Caco-2 (cell line): Measurements from ENCODE around the gene SIK2. TPM values are rescaled to one million over a fixed set of nuclear protein-coding genes. Genes with fewer than 3 reads are reported as not detected.

Experiments used
- BruUV-seq: library from RNA; stranded (reverse); fragments of 400-500 nt; replicated peaks from 2 replicates; lab custom pipeline; 2021; lab: Mats Ljungman, UMichigan
- CTCF ChIA-PET: fragments of 300-600 bp; sonication (Branson Sonifier 250); formaldehyde crosslinking; loops from one replicate; lab custom pipeline; 2022; ENCODE audit warnings: antibody characterized with exemption; lab: Charles Lee
- POLR2A ChIA-PET: fragments of 300-600 bp; sonication (Branson Sonifier 250); formaldehyde crosslinking; loops from one replicate; lab custom pipeline; 2022; ENCODE audit warnings: antibody characterized with exemption; lab: Charles Lee
- DNase-seq, 2 experiments: peaks; one replicate each; pipeline versions ENCODE4 v3.0.0 to v3.0.0-alpha.2; 2020 to 2022
- H3K27me3 ChIP-seq: replicated peaks from 2 replicates; pipeline ENCODE4 v1.6.0; 2011; ENCODE audit warnings: low read length; ENCODE audit not compliant: control insufficient read depth, insufficient read depth
- H3K36me3 ChIP-seq: 2 replicates; pipeline ENCODE4 v1.5.1; 2011; ENCODE audit warnings: low read length; ENCODE audit not compliant: control insufficient read depth, insufficient read depth
- H3K4me1 ChIP-seq: fragments of 250-450 bp; sonication (Bioruptor Pico); 2 replicates; pipeline ENCODE4 v1.5.1; 2020; ENCODE audit warnings: mild to moderate bottlenecking
- H3K4me3 ChIP-seq: 2 replicates; pipeline ENCODE4 v1.5.1; 2011; ENCODE audit warnings: low read depth, mild to moderate bottlenecking, control low read depth, low read length
- H3K9me3 ChIP-seq: fragments of 250-450 bp; sonication (Bioruptor Pico); 2 replicates; pipeline ENCODE4 v1.5.1; 2020; ENCODE audit warnings: mild to moderate bottlenecking, moderate library complexity
- H3K27ac Mint-ChIP-seq: one replicate; pipeline ENCODE4 v1.8.0; 2022; ENCODE audit warnings: mixed read lengths; ENCODE audit not compliant: unreplicated experiment
- H3K27me3 Mint-ChIP-seq: one replicate; pipeline ENCODE4 v1.8.0; 2022; ENCODE audit warnings: mixed read lengths; ENCODE audit not compliant: insufficient read depth, unreplicated experiment
- H3K36me3 Mint-ChIP-seq: one replicate; pipeline ENCODE4 v1.8.0; 2022; ENCODE audit warnings: mild to moderate bottlenecking, mixed read lengths; ENCODE audit not compliant: insufficient read depth, unreplicated experiment
- H3K4me1 Mint-ChIP-seq: one replicate; pipeline ENCODE4 v1.8.0; 2022; ENCODE audit warnings: low read depth, mixed read lengths; ENCODE audit not compliant: unreplicated experiment
- H3K4me3 Mint-ChIP-seq: one replicate; pipeline ENCODE4 v1.8.0; 2022; ENCODE audit warnings: mild to moderate bottlenecking, moderate library complexity, mixed read lengths; ENCODE audit not compliant: unreplicated experiment
- H3K9me3 Mint-ChIP-seq: one replicate; pipeline ENCODE4 v1.8.0; 2022; ENCODE audit warnings: mixed read lengths; ENCODE audit not compliant: unreplicated experiment
- intact Hi-C: fragments of 100-400 bp; cut with micrococcal nuclease; formaldehyde crosslinking; loops from one replicate; pipeline ENCODE4 v1.10.0; 2022; ENCODE audit not compliant: unreplicated experiment
- total RNA-seq: library from RNA; stranded (reverse); gene quantifications from 2 replicates; pipeline ENCODE4 v1.2.3, GENCODE V29; 2022
- TF ChIP-seq, protein P1 (sequence below), 2 experiments: fragments of 200-600 bp in 1 of 2; IDR thresholded peaks; 1 replicate in 1 of 2; 2 replicates in 1 of 2; pipeline versions ENCODE4 v1.5.1 to v1.8.0; 2011 to 2022; ENCODE audit warnings: antibody characterized with exemption in 1 of 2, control low read depth in 1 of 2, inconsistent platforms in 1 of 2, low read depth in 1 of 2, low read length in 1 of 2, mild to moderate bottlenecking in 1 of 2, moderate library complexity in 1 of 2; ENCODE audit not compliant: insufficient read depth in 1 of 2, severe bottlenecking in 1 of 2, unreplicated experiment in 1 of 2

SIK2 gene
- total RNA-seq, 1 experiment from 2014 or later = 40.2 TPM

DNA sequence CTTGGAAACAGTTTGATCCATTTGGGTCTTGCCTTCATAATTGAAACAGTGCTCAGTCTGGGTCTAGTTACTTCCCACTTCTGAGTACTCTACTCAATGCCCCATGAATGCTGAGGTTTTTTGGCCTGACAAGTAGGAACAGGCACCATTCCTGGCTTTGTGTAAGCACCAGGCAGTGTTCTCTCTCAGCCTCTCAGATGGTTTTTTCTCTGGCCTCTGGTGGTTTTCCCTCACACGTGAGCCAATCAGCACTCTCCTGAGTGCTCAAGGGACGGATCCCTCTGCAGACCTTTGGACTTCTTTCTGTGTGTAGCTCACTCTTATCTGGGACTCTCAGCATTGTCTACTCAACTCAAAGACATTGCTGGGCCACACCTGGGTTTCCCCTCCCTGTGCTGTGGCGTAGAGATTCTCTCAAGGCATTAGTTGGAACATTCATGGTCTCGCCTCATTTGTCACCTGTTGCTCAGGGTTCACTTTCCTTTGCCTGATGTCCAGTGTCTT is 21.3 kb downstream of the SIK2 start:
- Histone ChIP-seq H3K27me3 (no peaks in the 10 kb centered on the region), H3K36me3 (peaks cover 1% of the 10 kb centered on the region), H3K4me1 (peaks cover 58% of the 10 kb centered on the region), H3K4me3 (no peak overlapping the region), H3K9me3 (peaks cover 6% of the 10 kb centered on the region)
- Mint-ChIP-seq H3K27me3 (no peaks in the 10 kb centered on the region), H3K4me3 (peak overlapping the region; percentile 59), H3K9me3 (peaks cover 13% of the 10 kb centered on the region), H3K36me3 (peaks cover 45% of the 10 kb centered on the region), H3K27ac (peak overlapping the region; percentile 78), H3K4me1 (peaks cover 52% of the 10 kb centered on the region)
- POLR2A ChIA-PET = interaction anchor here (0.6 to 1.4 kb wide), 7 partner anchors 10 to 222 kb away, joined by 3 to 22 read pairs (median 4); partner anchors contain the start of gene PPP2R1B
- BruUV-seq = no TSS peak
- DNase-seq = peak; percentile 95 to 98
- TF ChIP-seq, protein P1, sequence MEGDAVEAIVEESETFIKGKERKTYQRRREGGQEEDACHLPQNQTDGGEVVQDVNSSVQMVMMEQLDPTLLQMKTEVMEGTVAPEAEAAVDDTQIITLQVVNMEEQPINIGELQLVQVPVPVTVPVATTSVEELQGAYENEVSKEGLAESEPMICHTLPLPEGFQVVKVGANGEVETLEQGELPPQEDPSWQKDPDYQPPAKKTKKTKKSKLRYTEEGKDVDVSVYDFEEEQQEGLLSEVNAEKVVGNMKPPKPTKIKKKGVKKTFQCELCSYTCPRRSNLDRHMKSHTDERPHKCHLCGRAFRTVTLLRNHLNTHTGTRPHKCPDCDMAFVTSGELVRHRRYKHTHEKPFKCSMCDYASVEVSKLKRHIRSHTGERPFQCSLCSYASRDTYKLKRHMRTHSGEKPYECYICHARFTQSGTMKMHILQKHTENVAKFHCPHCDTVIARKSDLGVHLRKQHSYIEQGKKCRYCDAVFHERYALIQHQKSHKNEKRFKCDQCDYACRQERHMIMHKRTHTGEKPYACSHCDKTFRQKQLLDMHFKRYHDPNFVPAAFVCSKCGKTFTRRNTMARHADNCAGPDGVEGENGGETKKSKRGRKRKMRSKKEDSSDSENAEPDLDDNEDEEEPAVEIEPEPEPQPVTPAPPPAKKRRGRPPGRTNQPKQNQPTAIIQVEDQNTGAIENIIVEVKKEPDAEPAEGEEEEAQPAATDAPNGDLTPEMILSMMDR (IDR thresholded peaks at IDR 0.05; ENCODE audit: insufficient read depth in 1 of 2, low read depth in 1 of 2, low read length in 1 of 2, severe bottlenecking in 1 of 2, unreplicated experiment in 1 of 2) = no peak
- CTCF ChIA-PET = interaction anchor here (1.0 to 1.4 kb wide), 2 partner anchors 10 to 19 kb away, joined by 3 to 17 read pairs; no protein-coding TSS in a partner anchor
- intact Hi-C loops = loop anchor here (1.0 to 2.0 kb wide), 4 partner anchors 19 to 143 kb away; partner anchors contain the start of gene PPP2R1B

DNA sequence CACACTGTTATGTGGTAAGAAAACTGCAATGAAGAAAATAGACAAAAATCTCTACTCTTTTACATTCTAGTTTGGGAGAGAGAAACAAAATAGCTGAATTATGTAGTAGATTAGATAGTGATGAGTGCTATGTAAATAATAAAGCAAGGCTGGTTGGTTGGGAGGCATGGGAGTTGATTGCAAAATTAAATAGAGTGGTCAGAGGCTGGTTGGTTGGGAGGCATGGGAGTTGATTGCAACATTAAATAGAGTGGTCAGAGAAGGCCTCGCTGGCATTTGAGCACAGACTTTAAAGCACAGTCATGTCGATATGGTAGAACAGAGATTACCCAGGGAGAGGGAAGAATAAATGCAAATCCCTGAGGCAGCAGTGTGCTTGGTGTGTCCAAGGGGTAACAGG is 22.4 kb downstream of the SIK2 start:
- Mint-ChIP-seq H3K9me3 (peaks cover 13% of the 10 kb centered on the region), H3K4me1 (peaks cover 57% of the 10 kb centered on the region), H3K4me3 (peak overlapping the region; percentile 22), H3K27ac (peak overlapping the region; percentile 78), H3K36me3 (peaks cover 38% of the 10 kb centered on the region), H3K27me3 (no peaks in the 10 kb centered on the region)
- H3K36me3 ChIP-seq = peaks cover 1% of the 10 kb centered on the region
- ChIA-PET CTCF (interaction anchor here (1.4 kb wide), 1 partner anchor 20 kb away, joined by 17 read pairs; no protein-coding TSS in a partner anchor), POLR2A (interaction anchor here (1.4 kb wide), 1 partner anchor 114 kb away, joined by 3 read pairs; no protein-coding TSS in a partner anchor)
- peaks cover 68% of the 10 kb centered on the region for H3K4me1 ChIP-seq
- H3K9me3 ChIP-seq = peaks cover 6% of the 10 kb centered on the region
- TF ChIP-seq, protein P1 (IDR thresholded peaks at IDR 0.05; ENCODE audit: insufficient read depth in 1 of 2, low read depth in 1 of 2, low read length in 1 of 2, severe bottlenecking in 1 of 2, unreplicated experiment in 1 of 2) = no peak
- no peaks in the 10 kb centered on the region for H3K27me3 ChIP-seq
- no TSS peak for BruUV-seq
- intact Hi-C loops = no loop called here
- no peak overlapping the region for H3K4me3 ChIP-seq
- DNase-seq = peak; percentile 50 to 55

DNA sequence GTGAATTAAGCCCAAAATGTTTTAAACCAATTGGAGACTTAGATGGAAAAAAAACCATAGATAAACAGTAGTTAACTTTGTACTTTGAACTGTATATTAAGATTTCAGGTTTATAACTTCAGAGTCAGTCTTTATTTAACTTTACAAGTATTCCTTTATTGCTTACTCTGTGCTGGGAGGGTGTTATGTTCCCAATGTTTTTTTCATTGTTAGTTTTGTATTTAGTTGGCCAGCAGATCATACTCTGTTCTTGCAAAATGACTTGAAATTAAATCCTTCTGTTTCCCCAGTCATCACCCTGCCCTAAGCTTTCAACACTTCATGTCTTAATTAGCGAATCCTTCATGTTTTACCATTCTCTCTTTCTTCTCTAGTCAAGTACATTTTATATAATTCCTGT is 25.3 kb downstream of the SIK2 start:
- Histone ChIP-seq H3K36me3 (no peaks in the 10 kb centered on the region), H3K4me1 (peaks cover 76% of the 10 kb centered on the region), H3K27me3 (no peaks in the 10 kb centered on the region), H3K9me3 (peaks cover 2% of the 10 kb centered on the region), H3K4me3 (no peak overlapping the region)
- peaks cover 29% of the 10 kb centered on the region for H3K36me3 Mint-ChIP-seq
- no peaks in the 10 kb centered on the region for H3K27me3 Mint-ChIP-seq
- ChIA-PET POLR2A (no interaction called here), CTCF (no interaction called here)
- peaks cover 55% of the 10 kb centered on the region for H3K4me1 Mint-ChIP-seq
- peak overlapping the region; percentile 60 for H3K4me3 Mint-ChIP-seq
- no peak for DNase-seq
- no peak overlapping the region for H3K27ac Mint-ChIP-seq
- H3K9me3 Mint-ChIP-seq = peaks cover 10% of the 10 kb centered on the region
- intact Hi-C loops = no loop called here
- TF ChIP-seq, protein P1 (IDR thresholded peaks at IDR 0.05; ENCODE audit: insufficient read depth in 1 of 2, low read depth in 1 of 2, low read length in 1 of 2, severe bottlenecking in 1 of 2, unreplicated experiment in 1 of 2) = no peak
- no TSS peak for BruUV-seq
